ENCODE results near the gene ZNF302. TPM values are rescaled to one million over a fixed set of nuclear protein-coding genes. Genes with fewer than 3 reads are reported as not detected.

Gene ZNF302
- total RNA-seq, 1 experiment from 2014 or later = 23.3 TPM

DNA sequence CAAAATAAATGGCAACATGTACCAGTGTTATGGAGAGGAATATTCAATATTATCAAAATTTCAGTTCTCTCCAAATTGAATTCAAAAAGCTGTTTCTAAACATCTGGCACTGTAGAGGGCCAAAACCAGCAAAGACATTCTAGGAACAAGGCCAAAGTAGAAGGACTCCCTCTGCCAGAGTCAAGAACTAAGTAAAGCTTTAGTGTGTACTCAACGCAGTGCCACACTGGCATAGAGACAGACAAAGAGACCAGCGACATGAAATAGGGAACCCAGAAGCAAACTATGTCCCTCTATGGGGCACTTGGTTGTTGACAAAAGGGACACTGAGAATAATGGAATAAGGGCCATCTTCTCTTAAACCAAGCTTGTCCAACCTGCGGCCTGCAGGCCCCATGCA, 16.1 kb upstream of the ZNF302 start:
- Histone ChIP-seq H3K23me2 (ENCODE audit: insufficient read length, low read depth, low read length, poor library complexity, severe bottlenecking) (no peaks in the 10 kb centered on the region), H4K5ac (ENCODE audit: insufficient read length, low read depth, low read length) (no peak overlapping the region), H2BK12ac (ENCODE audit: insufficient read length, low read depth, low read length) (no peak overlapping the region), H2BK5ac (ENCODE audit: insufficient read length, low read length) (no peak overlapping the region), H2AFZ (ENCODE audit: low read length) (no peak overlapping the region), H2AK5ac (ENCODE audit: insufficient read length, low read length) (no peak overlapping the region), H2BK15ac (ENCODE audit: low read depth, low read length) (no peak overlapping the region), H3K4me1 (ENCODE audit: insufficient read depth, low read length) (no peaks in the 10 kb centered on the region), H3K27me3 (ENCODE audit: insufficient read depth, low read length) (no peaks in the 10 kb centered on the region), H2BK20ac (ENCODE audit: low read depth, low read length, poor library complexity, severe bottlenecking) (no peak overlapping the region), H3K14ac (ENCODE audit: insufficient read depth, low read length) (no peak overlapping the region), H4K8ac (replicated peaks; ENCODE audit: insufficient read length, low read depth, low read length) (no peak overlapping the region), H3K18ac (ENCODE audit: insufficient read length, low read depth, low read length) (no peak overlapping the region), H2BK120ac (ENCODE audit: low read depth, low read length, poor library complexity, severe bottlenecking) (no peak overlapping the region), H3K79me1 (ENCODE audit: insufficient read depth, low read depth, low read length, poor library complexity, severe bottlenecking) (no peaks in the 10 kb centered on the region), H3K4me2 (ENCODE audit: insufficient read depth, insufficient read length, low read length) (no peak overlapping the region), H4K20me1 (ENCODE audit: control insufficient read depth, insufficient read depth, insufficient read length) (no peaks in the 10 kb centered on the region), H3T11ph (ENCODE audit: low read length) (no peak overlapping the region), H3K9me3 (ENCODE audit: control insufficient read depth, low read depth, low read length) (no peaks in the 10 kb centered on the region), H4K91ac (ENCODE audit: insufficient read length, low read depth, low read length) (no peak overlapping the region), H3K23ac (ENCODE audit: insufficient read length, low read depth, low read length) (no peak overlapping the region), H3K27ac (ENCODE audit: insufficient read length, low read depth, low read length) (no peak overlapping the region), H3K56ac (ENCODE audit: insufficient read length, low read depth, low read length) (no peak overlapping the region), H3K9ac (ENCODE audit: extremely low read depth, insufficient read length, low read length) (no peak overlapping the region), H3K79me2 (ENCODE audit: insufficient read depth, low read length) (no peaks in the 10 kb centered on the region), H3K4ac (ENCODE audit: low read depth, low read length) (no peak overlapping the region)
- Mint-ChIP-seq H3K27ac (no peak overlapping the region), H3K9me3 (peaks cover 20 to 82% of the 10 kb centered on the region in 2 experiments), H3K27me3 (ENCODE audit: low read depth) (peaks cover 28% of the 10 kb centered on the region), H3K36me3 (ENCODE audit: insufficient read depth in 1 of 3, low read depth in 3 of 3) (peaks cover 0 to 4% (median 0%) of the 10 kb centered on the region in 3 experiments; a peak in 1 of 7 replicates), H3K4me3 (no peak overlapping the region), H3K4me1 (peaks cover 0 to 4% of the 10 kb centered on the region in 2 experiments; a peak in 1 of 4 replicates)
- TF ChIP-seq, protein P1, sequence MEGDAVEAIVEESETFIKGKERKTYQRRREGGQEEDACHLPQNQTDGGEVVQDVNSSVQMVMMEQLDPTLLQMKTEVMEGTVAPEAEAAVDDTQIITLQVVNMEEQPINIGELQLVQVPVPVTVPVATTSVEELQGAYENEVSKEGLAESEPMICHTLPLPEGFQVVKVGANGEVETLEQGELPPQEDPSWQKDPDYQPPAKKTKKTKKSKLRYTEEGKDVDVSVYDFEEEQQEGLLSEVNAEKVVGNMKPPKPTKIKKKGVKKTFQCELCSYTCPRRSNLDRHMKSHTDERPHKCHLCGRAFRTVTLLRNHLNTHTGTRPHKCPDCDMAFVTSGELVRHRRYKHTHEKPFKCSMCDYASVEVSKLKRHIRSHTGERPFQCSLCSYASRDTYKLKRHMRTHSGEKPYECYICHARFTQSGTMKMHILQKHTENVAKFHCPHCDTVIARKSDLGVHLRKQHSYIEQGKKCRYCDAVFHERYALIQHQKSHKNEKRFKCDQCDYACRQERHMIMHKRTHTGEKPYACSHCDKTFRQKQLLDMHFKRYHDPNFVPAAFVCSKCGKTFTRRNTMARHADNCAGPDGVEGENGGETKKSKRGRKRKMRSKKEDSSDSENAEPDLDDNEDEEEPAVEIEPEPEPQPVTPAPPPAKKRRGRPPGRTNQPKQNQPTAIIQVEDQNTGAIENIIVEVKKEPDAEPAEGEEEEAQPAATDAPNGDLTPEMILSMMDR (conservative IDR thresholded peaks at IDR 0.05) = no peak
- no CpG with 5 or more reads among the region's 3 CpGs for WGBS (ENCODE audit: extremely low coverage, insufficient read length, low lambda C conversion rate)
- DNase-seq = no peak

Data from H9 (cell line).